ENCODE results near the gene LEMD2.

Gene LEMD2

GRCh38 chr6:33812669-33813068 lies 23.7 kb upstream of the LEMD2 start:
- in situ Hi-C loops (cut with MboI; ENCODE audit: low sequenced_read_pairs, unreplicated experiment), result no loop called here
- DNase-seq (ENCODE audit: low spot score), result peak; percentile 81
- TF ChIP-seq, protein P1, sequence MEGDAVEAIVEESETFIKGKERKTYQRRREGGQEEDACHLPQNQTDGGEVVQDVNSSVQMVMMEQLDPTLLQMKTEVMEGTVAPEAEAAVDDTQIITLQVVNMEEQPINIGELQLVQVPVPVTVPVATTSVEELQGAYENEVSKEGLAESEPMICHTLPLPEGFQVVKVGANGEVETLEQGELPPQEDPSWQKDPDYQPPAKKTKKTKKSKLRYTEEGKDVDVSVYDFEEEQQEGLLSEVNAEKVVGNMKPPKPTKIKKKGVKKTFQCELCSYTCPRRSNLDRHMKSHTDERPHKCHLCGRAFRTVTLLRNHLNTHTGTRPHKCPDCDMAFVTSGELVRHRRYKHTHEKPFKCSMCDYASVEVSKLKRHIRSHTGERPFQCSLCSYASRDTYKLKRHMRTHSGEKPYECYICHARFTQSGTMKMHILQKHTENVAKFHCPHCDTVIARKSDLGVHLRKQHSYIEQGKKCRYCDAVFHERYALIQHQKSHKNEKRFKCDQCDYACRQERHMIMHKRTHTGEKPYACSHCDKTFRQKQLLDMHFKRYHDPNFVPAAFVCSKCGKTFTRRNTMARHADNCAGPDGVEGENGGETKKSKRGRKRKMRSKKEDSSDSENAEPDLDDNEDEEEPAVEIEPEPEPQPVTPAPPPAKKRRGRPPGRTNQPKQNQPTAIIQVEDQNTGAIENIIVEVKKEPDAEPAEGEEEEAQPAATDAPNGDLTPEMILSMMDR (IDR thresholded peaks at IDR 0.05; ENCODE audit: borderline replicate concordance, control extremely low read depth, extremely low read depth, insufficient read depth, missing control alignments), result no peak

GRCh38 chr6:33809594-33809993 lies 20.7 kb upstream of the LEMD2 start:
- TF ChIP-seq, protein P1 (IDR thresholded peaks at IDR 0.05; ENCODE audit: borderline replicate concordance, control extremely low read depth, extremely low read depth, insufficient read depth, missing control alignments), result no peak
- in situ Hi-C loops (cut with MboI; ENCODE audit: low sequenced_read_pairs, unreplicated experiment), result no loop called here
- no peak for DNase-seq (ENCODE audit: low spot score)

DNA sequence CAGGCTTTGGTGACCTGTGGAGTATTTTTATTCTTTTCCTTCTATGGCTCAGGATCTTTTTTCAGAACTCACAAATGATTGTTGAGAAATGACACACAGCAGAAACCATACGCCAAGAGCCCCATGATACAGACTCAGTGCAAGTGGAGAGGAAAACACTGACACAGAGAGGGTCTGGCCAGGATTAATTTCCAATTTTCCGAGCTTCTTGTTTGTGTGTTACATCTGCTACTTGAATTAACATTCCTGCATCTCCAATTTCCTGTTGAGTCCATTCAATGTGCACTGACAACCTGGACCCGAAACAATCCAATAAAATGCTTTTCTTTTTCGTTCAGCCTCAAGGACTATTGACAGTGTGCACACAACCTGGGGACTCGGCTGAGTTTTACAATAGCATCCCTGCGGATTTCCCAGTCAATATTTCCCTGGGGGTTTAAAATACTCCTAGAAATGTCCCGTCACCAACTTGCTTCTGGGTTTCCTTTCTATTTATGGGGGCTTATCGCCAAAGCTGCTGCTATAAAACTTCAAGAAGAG lies 19.8 kb upstream of the LEMD2 start:
- in situ Hi-C loops (cut with MboI; ENCODE audit: low sequenced_read_pairs, unreplicated experiment), result no loop called here
- no peak for DNase-seq (ENCODE audit: low spot score)
- TF ChIP-seq, protein P1 (IDR thresholded peaks at IDR 0.05; ENCODE audit: borderline replicate concordance, control extremely low read depth, extremely low read depth, insufficient read depth, missing control alignments), result no peak

DNA sequence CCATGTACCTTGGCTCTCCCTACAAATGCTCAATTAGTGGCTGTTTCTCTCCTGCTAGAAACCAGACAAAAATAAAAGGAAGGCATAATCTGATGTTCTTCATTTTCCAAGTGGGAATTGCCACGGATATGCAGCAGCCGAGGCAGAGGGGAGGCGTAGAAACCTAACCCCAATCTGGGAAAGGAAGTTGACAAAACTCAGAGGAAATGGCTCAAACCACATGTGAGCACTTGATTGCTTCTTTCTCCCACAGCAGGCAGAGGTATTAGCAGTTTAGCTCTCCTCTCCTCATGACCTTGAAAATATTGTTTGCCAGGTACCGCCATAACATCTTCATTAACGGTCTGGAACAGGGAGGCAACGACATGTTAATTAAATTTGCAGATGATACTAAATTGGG lies 18.7 kb upstream of the LEMD2 start:
- DNase-seq (ENCODE audit: low spot score), result no peak
- TF ChIP-seq, protein P1 (IDR thresholded peaks at IDR 0.05; ENCODE audit: borderline replicate concordance, control extremely low read depth, extremely low read depth, insufficient read depth, missing control alignments), result no peak
- in situ Hi-C loops (cut with MboI; ENCODE audit: low sequenced_read_pairs, unreplicated experiment), result no loop called here

- in situ Hi-C loops (cut with MboI; ENCODE audit: low sequenced_read_pairs, unreplicated experiment), result no loop called here
- TF ChIP-seq, protein P1 (IDR thresholded peaks at IDR 0.05; ENCODE audit: borderline replicate concordance, control extremely low read depth, extremely low read depth, insufficient read depth, missing control alignments), result no peak
- no peak for DNase-seq (ENCODE audit: low spot score)
Observed at GRCh38 chr6:33806841-33807240, 17.9 kb upstream of the LEMD2 start.

DNA sequence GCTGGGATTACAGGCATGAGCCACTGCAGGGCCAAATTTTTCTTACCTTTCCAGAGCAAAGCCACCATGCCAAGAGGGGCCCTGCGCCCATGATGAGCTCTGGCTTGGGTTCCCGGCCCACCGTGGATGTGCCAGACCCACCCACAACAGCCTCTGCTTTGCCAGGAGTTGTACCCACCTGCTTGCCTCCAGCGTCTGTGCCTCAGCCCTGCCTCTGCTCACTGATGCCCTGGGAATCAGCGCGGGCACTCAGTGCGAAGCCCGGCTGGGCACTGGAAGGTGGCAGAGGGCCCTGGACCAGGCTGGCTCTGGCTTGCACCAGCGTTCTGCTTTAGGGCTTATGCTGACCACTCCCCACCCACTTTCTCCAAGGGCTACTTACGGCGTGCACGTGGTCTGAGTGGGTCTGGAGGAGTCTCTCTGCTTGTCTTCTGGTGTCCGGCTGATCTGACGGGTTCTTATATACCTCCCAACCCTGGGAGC lies 14.7 kb upstream of the LEMD2 start, which contains the start of gene MLN:
TSS of gene MLN (minus strand) at position 433 of the 483 bp plus-strand sequence. CDS start 2,840 bp downstream, outside the sequence.
- no peak for DNase-seq (ENCODE audit: low spot score)
- TF ChIP-seq, protein P1 (IDR thresholded peaks at IDR 0.05; ENCODE audit: borderline replicate concordance, control extremely low read depth, extremely low read depth, insufficient read depth, missing control alignments), result no peak
- in situ Hi-C loops (cut with MboI; ENCODE audit: low sequenced_read_pairs, unreplicated experiment), result no loop called here

All from GM13976 (cell line).